Activated CD8-positive, alpha-beta memory T cell treated with anti-CD3 and anti-CD28 coated beads for 36 hours (primary cell): ENCODE data around the gene CCDC146. TPM values are rescaled to one million over a fixed set of nuclear protein-coding genes. Genes with fewer than 3 reads are reported as not detected.
"Not testable (repeated sequence)": the region's sequence is repeated elsewhere in the genome, so short reads cannot be mapped to it uniquely, and the experiment has no call there.

Source experiments
- CTCF ChIA-PET: fragments of 350-600 bp; sonication (Branson Sonifier 250); formaldehyde crosslinking; loops from one replicate; lab custom pipeline; 2021; ENCODE audit warnings: antibody characterized with exemption; lab: Charles Lee
- POLR2A ChIA-PET: fragments of 350-600 bp; sonication (Branson Sonifier 250); formaldehyde crosslinking; loops from one replicate; lab custom pipeline; 2021; ENCODE audit warnings: antibody characterized with exemption; lab: Charles Lee
- total RNA-seq, 2 experiments: library from RNA; stranded (reverse); gene quantifications; one replicate each; pipeline ENCODE4 v1.2.3, GENCODE V29; 2021

Gene CCDC146
- total RNA-seq, 2 experiments from 2014 or later, result 0.61 to 1.0 TPM

- ChIA-PET POLR2A (no interaction called here), CTCF (no interaction called here)
These were observed 62.6 kb downstream of the CCDC146 start for GRCh38 chr7:77184990-77185389.

- ChIA-PET CTCF (no interaction called here), POLR2A (no interaction called here)
These were observed 63.5 kb downstream of the CCDC146 start for GRCh38 chr7:77185866-77186265.

DNA sequence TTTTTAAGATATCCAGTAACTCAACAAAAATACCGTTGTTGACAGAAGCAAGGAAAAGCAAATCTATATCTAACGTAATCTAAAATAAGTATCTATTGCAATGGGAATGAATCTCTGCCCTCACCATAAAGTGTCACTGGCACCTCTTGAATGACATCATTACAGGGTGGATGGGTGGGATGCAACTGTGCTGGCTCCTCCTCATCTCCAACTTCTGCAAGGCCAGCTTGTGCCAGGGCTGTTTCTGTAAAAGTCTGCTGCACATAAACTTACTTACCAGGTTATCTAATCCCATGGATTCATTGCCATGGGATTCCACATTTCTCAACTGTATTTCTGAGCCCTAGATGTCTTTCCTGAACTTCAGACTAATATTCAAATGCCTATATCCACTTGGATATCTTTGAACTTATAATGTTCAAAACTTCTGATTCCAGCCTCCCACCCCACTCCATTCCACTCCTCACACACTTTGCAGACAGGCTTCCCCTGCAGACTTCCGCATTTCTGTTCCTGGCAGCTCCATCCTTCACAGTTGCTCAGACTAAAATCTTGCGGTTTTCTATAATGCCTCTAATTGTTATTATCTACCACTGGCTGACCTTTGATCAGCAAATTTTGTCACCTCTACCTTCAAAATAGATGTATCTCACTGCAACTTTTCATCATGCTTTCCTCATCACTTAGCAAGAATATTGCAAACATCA is 66.5 kb downstream of the CCDC146 start:
- ChIA-PET CTCF (no interaction called here), POLR2A (no interaction called here)

DNA sequence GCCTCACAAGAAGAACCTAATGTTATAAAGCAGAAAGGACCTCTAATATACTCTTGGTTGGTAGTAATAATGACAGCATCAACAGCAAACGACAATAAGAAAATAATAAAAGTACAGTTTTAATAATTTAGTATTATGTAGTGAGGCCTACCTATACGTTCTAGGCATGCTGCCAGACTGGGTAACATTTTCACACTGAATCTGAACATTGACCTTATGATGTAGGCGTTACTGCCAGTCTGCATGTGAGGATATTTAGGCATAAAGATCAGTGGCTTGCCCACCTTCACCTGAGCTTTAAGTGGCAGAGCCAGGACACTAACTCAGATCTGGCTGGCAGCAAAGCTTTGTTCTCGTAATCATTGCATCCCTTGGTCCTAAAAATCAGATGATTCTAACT is 74.7 kb downstream of the CCDC146 start:
- ChIA-PET POLR2A (no interaction called here), CTCF (no interaction called here)

DNA sequence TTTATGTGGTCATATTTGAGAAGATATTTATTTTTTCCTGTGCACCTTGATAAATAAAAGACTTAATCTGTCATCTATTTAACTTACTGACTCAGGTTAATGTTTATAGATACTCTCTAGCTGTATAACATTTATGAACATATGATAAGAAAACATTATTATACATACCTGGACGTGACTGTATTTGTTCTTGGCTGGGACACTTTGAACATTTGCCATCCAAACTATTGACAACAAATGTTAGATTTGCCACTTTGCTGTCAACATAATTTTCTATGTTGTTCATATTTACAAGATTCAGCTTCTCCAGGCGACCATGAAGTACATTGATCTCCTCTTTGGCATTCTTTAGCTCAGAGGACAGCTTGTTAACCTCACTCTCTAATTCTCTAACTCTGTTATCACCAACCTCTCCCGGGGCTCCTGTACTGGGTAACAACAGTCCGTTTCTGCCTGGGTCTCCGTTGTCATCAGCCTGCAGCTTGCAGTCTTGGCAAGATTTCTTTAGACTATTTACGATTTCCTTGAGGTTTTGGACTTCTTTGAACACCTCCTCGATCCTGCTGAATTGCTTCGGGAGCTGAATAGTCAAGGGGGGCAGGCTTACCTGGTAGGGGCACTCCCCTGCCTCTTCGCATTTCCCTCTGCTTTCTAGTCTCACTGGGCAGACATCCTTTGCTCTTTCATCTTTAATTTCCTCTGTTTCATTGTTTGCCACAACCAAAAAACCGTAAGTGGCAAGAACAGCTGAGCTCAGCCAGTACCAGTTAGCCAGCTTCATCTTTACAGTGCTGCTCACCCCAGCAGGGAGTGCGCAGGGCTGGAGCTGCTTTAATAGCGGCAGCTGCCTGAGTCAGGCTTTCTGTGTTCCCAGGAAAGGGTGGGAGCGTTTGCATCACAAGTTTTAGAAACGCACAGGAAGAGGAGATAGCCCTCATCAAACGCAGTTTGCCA is 76.9 kb downstream of the CCDC146 start, which contains the start of gene FGL2:
Gene FGL2 (minus strand): TSS at position 807 of the 954 bp plus-strand sequence. CDS start 26 bp downstream, at position 781.
- ChIA-PET POLR2A (interaction anchor here (0.6 kb wide), 1 partner anchor 1191 kb away, joined by 10 read pairs; no protein-coding TSS in a partner anchor), CTCF (no interaction called here)

- POLR2A ChIA-PET, result no interaction called here
These were observed 78.1 kb downstream of the CCDC146 start for GRCh38 chr7:77200542-77200941.

DNA sequence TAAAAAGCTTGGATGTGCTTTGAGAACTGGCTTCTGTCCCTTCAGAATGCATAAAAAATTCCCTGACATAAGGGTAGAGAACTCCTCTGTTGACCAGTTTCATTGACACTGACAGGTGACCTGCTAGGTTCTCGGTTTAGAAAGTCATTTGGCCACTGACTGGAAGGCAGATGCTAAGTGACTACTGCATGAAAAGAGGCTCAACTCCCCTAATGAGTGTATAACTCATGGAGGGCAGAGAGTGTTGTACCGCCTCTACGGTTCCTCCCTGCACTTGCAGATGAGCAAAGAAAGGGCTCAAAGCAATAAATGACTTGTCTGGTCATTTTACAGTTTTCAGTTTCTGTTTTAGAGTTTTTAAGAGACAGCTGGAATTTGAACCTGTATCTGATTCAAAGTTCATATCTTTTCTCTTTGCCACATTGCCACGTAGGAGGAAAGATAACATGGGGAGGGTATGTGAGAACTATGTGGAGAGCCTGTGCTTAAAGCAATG is 80.1 kb downstream of the CCDC146 start:
- ChIA-PET CTCF (no interaction called here), POLR2A (no interaction called here)

More at GRCh38 chr7:77200542-77200941, 78.1 kb downstream of the CCDC146 start:
- CTCF ChIA-PET, result interaction anchor here (0.7 kb wide), 1 partner anchor 997 kb away, joined by 3 read pairs; no protein-coding TSS in a partner anchor

GRCh38 chr7:77205706-77206105 is 83.3 kb downstream of the CCDC146 start:
- ChIA-PET CTCF (no interaction called here), POLR2A (no interaction called here)

- CTCF ChIA-PET, result no interaction called here
- POLR2A ChIA-PET, result no interaction called here
These were observed 86.0 kb downstream of the CCDC146 start for GRCh38 chr7:77208416-77208815.

GRCh38 chr7:77209479-77210139 is 87.2 kb downstream of the CCDC146 start:
- CTCF ChIA-PET, result no interaction called here
- POLR2A ChIA-PET, result no interaction called here

- POLR2A ChIA-PET, result no interaction called here
- CTCF ChIA-PET, result no interaction called here
These were observed 93.9 kb downstream of the CCDC146 start for GRCh38 chr7:77216181-77216845.

- POLR2A ChIA-PET, result no interaction called here
- CTCF ChIA-PET, result interaction anchor here (0.7 kb wide), 1 partner anchor 13 kb away, joined by 3 read pairs; no protein-coding TSS in a partner anchor
These were observed 95.2 kb downstream of the CCDC146 start for GRCh38 chr7:77217474-77218185.

DNA sequence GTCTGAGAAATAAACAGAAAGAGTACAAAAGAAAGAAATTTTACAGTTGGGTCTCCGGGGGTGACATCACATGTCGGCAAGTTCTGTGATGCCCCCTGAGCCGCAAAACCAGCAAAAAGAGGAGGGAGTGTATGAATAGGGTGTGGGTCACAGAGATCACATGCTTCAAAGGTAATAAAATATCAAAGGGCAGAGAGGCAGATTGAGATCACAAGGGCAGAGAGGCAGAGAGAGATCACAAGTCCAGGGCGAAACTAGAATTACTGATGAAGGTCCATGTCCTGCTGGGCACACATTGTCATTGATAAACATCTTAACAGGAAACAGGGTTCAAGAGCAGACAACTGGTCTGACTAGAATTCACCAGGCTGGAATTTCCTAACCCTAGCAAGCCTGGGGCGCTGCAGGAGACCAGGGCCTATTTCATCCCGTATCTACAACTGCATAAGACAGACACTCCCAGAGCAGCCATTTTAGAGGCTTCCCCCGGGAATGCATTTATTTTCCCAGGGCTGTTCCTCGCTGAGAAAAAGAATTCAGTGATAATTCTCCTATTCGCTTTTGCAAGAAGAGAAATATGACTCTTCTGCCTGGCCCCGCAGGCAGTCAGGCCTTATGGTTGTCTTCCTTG is 97.4 kb downstream of the CCDC146 start:
- CTCF ChIA-PET, POLR2A ChIA-PET: not testable (repeated sequence)

GRCh38 chr7:77222065-77222464 is 99.7 kb downstream of the CCDC146 start:
- POLR2A ChIA-PET, result no interaction called here
- CTCF ChIA-PET, result no interaction called here

DNA sequence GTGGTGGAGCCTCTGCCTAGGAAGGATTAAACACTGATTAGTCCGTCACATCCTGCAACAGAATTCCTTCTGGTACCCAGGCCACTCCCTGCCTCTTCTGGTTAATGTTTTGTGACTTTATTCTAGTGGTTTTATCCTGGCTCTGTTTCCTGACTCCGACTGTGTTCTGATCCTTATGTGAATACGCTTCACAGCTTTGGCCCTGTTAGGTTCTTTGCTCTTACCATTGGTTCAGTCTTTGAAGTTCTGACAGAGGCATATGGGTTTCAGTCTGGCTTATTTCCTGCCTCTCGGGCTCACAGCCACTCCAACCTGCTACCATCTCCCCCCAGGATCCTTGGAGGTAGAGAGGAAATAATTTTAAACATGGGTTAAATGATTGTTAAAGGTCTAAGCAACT is 100.4 kb downstream of the CCDC146 start:
- ChIA-PET CTCF (interaction anchor here (1.4 kb wide), 1 partner anchor 25 kb away, joined by 3 read pairs; no protein-coding TSS in a partner anchor), POLR2A (no interaction called here)

- CTCF ChIA-PET, result interaction anchor here (1.4 kb wide), 1 partner anchor 24 kb away, joined by 3 read pairs; no protein-coding TSS in a partner anchor
- POLR2A ChIA-PET, result no interaction called here
These were observed 100.8 kb downstream of the CCDC146 start for GRCh38 chr7:77223261-77223660.

GRCh38 chr7:77226357-77226839 is 104.0 kb downstream of the CCDC146 start:
- ChIA-PET POLR2A (interaction anchor here (0.7 kb wide), 1 partner anchor 101 kb away, joined by 3 read pairs; no protein-coding TSS in a partner anchor), CTCF (no interaction called here)

GRCh38 chr7:77228795-77229194 is 106.4 kb downstream of the CCDC146 start:
- CTCF ChIA-PET, POLR2A ChIA-PET: not testable (repeated sequence)
